ENCODE measurements around the gene CACNB2.

DNA sequence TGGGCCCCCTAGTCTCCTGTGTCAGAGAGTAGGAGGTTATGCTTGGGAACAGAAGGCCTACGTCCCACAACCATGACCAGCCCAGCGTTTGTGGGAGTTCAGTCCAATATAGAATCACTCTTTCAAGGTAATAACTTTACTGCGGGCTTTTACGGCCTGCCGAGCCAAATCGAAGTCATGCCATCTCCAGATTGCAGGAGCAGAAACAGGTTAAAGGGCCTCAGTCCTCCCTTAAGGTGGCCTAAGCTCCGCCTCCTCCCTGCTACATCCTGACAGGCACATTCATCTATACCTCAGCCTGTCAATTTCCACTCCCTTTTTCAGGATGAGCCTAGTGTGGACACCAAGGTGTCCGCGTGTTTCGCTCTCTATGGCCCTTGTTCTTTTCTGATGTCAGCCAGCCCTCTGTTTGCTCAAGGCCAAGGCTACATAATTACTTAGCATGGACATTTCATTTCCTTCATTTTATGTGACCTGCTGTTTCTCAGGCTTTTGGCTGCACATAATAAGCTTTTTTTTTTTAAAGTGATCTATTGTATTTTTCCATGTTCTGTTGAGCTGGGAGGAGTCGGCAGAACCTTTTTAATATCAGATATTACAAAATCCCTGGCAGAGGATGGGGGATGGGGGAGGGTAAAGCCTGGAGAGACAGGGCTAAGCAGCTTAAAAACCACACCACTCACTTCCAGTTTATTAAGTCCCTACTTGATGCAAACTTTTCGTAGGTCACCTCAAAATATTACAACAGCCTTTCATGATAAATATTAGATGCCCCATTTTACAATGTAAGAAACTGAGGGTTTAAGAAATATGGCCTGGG lies 84.6 kb downstream of the CACNB2 start:
- TF ChIP-seq CTCF (IDR thresholded peaks at IDR 0.05) (no peak), POLR2AphosphoS5 (IDR thresholded peaks at IDR 0.05) (no peak), POLR2A (IDR thresholded peaks at IDR 0.05) (no peak)
